HG02852 (cell line): Measurements from ENCODE around the gene DPP6.

ENCODE experiments used
- ATAC-seq: cut with Tn5 transposase; IDR thresholded peaks from one replicate; pipeline ENCODE4 v1.9.1; 2021; ENCODE audit warnings: mild to moderate bottlenecking, moderate library complexity; ENCODE audit not compliant: unreplicated experiment

The DPP6 gene

GRCh38 chr7:154581251-154581890 lies 529.2 kb downstream of the DPP6 start:
- ATAC-seq, result no peak

DNA sequence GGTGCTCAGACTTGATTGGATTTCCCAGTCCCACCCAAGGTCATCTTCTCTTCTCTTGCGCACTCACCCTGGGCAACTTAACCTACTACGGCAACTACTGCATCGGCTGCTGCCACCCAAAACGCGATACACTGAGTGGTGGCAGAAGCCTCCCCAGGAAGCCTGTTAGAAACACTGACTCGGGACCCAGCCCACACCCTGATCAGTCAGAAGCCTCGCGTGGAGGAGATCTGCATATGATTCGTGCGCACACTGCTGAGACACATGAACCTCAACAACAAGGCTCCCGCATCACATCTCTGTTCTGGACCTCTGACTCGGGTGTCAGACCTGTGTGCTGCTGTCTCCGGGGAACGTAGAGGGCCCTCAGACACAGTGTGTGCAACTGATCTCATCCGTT lies 531.3 kb downstream of the DPP6 start:
- no peak for ATAC-seq

- ATAC-seq, result no peak
Observed at GRCh38 chr7:154584352-154585252, 532.4 kb downstream of the DPP6 start.

DNA sequence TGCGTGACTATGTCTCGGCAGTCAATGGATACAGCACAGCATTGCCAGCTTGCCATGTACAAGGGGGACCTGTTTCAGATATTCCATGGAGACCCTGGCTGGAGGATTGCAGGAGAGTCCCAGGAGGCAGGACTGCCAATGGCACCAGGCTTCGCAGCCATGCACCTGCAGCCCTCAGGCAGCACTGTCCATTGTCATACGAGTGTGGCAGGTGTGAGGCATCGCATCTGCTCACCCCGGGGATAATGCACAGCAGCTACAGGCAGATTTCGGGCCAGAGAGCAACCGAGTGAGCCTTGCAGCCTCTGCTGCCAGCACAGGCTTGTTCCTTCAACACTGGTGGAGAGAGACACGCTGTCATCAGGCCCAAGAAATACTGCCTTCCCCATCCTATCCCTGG lies 535.6 kb downstream of the DPP6 start:
- ATAC-seq, result no peak

DNA sequence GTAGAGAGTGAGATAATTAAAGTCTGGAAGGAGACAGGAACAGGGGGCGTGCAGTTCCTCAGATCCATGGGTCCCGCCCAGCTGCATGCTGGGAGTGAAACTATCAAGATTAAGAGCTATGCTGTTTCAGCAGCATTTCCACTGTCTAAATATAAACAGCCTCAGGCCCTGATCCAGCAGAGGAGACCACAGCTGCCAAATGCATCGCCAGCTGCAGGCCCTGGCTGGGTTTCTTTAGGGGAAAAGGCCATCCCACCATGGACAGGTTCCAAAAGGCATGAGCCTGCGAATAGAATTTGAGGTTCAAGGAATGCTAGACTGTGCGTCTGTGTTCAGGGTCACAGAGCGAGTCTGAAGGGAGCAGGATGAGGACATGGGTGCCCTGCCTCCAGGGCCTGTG lies 539.3 kb downstream of the DPP6 start:
- no peak for ATAC-seq

GRCh38 chr7:154592388-154592787 lies 540.2 kb downstream of the DPP6 start:
- ATAC-seq, result no peak

- ATAC-seq, result no peak
Observed at GRCh38 chr7:154598396-154598795, 546.2 kb downstream of the DPP6 start.

DNA sequence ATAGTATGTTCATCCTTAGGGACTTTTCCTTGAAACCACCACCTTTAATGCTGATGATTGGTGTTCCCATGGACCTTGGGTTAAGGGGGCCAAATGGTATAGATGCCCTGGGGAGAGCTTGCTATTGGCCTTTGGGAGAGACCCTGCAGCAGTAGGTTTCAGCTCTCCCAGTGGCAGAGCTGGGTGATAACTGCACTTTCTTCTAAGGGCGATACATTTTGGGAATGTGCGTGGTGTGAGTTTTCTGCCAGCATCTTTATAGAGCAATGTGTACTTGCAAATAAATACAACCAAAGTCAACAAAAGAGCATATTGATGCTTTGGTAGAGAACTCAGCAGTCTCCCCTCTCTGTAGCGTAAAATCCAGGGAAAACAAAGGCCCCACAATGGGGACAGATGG lies 546.7 kb downstream of the DPP6 start:
- ATAC-seq, result no peak

DNA sequence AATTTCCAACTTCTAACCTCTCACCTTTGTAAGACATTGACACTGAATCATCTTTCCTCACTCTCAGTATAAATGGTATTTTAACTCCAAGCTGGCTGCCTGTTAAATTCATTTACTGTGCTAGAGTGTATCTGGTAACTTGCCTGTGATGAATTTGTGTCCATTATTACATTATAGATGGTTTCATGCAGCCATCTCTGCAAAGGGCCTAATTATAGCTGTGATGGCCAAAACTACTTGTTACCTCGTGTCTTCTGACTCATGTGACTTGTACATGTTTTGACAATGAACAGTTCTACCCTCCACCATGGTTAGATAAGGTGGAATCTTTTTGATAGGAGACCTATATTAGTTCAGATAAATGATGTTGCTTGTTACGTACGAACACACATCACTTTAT lies 558.7 kb downstream of the DPP6 start:
- no peak for ATAC-seq

GRCh38 chr7:154613811-154614210 lies 561.6 kb downstream of the DPP6 start:
- no peak for ATAC-seq

GRCh38 chr7:154620141-154620755 lies 568.0 kb downstream of the DPP6 start:
- no peak for ATAC-seq

GRCh38 chr7:154623399-154623798 lies 571.2 kb downstream of the DPP6 start:
- no peak for ATAC-seq

DNA sequence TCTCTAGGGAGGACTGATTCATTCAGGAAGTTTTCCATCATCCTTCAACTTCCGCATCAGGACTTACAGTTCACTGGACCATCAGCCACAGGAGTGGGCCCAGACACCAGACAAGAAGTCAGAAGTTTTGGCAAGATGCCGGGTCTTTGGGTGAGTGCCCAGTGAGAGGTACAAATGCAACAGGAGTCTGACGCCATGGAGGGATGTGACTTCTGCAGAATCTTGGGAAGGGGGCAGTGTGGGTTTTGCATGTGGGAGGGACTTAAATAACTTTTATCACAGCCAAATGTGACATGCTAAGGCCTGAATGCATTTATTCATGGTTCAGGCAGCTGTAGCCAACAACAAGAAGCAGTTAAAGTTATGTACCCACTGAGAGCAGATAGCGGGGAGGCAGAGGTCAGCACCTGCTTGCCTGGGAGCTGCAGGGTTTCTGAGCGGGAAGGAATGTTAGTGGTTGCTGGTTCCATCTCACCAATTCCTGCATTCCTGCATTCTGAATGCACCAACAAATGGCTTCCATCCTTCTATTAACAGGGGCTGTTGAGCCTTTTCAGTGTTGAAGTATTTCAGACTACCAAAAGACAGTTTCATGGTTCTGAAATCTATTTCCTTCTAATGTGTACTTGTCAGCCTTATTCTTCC lies 575.6 kb downstream of the DPP6 start:
- no peak for ATAC-seq

- no peak for ATAC-seq
Observed at GRCh38 chr7:154628556-154628955, 576.4 kb downstream of the DPP6 start.

- ATAC-seq, result no peak
Observed at GRCh38 chr7:154631162-154631561, 579.0 kb downstream of the DPP6 start.

DNA sequence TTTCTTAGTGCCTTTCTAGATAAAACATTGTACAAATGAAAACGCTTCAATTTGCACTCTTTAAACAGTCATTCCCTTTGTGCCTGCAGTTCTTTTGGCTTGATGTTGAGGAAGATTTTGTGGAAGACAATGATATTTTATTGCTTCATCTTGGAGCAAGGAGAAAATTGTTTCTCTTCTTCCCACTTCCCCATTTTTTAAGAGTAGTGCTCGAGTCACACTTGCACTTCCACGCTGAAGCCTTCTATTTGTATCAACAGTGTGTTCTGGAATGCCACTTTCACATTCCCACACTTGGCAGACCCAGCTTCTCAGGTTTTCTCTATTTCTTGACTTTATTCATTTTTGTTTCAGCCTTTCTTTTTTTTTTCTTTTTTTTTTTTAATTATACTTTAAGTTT lies 581.4 kb downstream of the DPP6 start:
- ATAC-seq, result no peak

- no peak for ATAC-seq
Observed at GRCh38 chr7:154638286-154638685, 586.1 kb downstream of the DPP6 start.

- ATAC-seq, result no peak
Observed at GRCh38 chr7:154640266-154640865, 588.2 kb downstream of the DPP6 start.

GRCh38 chr7:154640917-154641316 lies 588.7 kb downstream of the DPP6 start:
- no peak for ATAC-seq

DNA sequence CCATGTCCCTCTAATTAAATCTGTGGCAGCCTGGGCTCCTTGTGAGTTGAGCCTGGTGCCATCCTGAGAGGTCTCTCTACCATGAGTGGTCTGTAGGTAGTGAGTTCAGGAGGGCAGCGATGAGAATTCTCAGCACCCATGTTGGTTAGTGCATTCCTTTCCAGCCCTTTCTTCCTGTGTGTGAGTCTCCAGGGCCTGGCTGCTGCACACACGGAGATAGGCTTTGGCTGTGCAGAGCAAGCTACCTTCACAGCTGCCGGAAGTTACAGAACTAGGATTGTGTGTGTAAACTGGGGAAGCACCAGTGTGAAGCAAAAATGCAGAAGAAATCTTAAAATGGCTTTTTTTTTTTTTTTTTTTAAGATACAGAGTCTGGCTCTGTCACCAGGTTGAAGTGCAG lies 592.2 kb downstream of the DPP6 start:
- no peak for ATAC-seq
